ENCODE measurements around the gene VPS35L. TPM values are rescaled to one million over a fixed set of nuclear protein-coding genes. Genes with fewer than 3 reads are reported as not detected.

The VPS35L gene, protein sequence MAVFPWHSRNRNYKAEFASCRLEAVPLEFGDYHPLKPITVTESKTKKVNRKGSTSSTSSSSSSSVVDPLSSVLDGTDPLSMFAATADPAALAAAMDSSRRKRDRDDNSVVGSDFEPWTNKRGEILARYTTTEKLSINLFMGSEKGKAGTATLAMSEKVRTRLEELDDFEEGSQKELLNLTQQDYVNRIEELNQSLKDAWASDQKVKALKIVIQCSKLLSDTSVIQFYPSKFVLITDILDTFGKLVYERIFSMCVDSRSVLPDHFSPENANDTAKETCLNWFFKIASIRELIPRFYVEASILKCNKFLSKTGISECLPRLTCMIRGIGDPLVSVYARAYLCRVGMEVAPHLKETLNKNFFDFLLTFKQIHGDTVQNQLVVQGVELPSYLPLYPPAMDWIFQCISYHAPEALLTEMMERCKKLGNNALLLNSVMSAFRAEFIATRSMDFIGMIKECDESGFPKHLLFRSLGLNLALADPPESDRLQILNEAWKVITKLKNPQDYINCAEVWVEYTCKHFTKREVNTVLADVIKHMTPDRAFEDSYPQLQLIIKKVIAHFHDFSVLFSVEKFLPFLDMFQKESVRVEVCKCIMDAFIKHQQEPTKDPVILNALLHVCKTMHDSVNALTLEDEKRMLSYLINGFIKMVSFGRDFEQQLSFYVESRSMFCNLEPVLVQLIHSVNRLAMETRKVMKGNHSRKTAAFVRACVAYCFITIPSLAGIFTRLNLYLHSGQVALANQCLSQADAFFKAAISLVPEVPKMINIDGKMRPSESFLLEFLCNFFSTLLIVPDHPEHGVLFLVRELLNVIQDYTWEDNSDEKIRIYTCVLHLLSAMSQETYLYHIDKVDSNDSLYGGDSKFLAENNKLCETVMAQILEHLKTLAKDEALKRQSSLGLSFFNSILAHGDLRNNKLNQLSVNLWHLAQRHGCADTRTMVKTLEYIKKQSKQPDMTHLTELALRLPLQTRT
- total RNA-seq: 44.9 and 48.2 TPM in 2 replicates

DNA sequence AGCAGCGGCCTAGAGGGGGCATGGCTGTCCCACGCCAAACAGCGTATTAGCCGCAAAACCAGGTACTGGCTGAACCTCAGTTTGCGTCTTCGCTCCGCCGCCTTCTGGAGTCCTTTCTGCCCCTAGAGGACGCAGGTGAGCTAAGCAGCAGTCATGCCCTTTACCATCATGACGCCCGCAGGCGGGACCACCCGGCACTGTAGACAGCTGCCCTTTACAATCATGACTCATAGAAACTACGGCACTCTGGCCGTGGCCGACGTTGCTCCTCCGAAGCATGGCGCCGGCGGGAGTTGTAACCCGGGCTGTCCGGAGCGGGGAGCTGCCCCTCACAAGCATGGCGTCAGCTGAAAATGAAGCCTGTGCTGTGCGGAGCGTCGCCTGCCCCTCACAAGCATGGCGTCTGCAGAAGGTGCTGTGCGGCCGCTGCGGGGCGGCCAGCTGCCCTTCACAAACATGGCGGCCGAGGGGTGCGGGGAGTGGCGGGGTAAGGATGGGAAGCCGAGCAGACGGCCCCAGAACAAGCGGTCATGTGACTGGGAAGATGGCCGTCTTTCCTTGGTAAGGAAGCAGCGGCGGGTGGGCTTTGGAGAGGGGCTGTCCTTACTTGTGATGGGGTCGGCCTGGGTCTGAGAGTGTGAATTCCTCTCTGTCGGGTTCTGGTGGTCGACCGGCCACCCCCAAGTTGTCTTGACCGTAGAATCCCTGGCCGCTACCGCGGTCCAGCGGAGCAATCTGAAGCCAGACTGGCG is at the start of gene VPS35L:
Gene VPS35L, plus strand, starts transcription at position 518 of the 752 bp plus-strand sequence. Its CDS starts 27 bp downstream, at position 545.

DNA sequence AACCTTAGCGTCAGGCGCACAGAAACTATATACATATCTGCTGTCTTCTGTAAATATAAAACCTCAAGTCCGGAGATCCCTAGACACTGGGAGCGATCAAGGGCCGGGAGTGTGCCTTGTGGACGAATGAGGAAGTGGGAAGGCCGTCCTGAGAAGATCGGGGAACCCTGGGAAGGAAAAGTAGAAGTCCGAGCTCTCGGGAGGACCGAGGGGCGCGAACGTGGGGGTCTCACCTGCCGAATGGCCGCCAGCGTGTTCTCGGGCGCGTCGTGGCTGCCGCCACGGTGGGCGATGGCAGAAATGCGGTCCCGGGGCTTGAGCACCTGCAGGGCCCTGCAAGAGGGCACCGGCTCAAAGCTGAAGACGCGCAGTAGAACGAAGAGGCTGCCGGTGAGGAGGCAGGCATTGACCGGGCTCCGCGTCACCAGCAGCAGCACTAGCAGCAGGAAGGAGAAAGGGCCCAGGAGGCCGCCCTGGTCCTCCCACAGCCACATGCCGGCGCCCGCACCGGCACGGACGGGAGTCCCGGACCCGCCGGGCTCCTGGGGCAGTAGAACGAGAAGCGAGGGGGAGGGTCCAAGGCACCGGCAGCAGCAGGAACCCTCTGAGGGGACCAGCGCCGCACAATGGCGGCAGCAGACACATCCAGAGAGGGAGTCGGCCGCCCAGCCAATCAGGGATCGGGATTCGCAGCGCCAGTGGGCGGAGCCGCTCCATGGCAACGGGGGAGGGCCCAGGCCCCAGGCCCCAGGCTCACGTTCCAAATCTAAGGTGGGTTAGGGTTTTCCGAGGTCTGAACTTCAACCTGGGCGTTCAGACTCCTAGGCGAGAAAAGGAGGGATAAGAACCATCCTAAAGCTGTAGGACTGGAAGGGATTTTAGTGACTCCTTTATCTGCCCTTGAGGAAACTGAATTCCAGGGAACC is 33.8 kb upstream of the VPS35L start, which contains the start of gene GDE1:
Gene GDE1, minus strand, starts transcription at position 628 of the 926 bp plus-strand sequence. Its CDS starts 134 bp downstream, at position 494.

DNA sequence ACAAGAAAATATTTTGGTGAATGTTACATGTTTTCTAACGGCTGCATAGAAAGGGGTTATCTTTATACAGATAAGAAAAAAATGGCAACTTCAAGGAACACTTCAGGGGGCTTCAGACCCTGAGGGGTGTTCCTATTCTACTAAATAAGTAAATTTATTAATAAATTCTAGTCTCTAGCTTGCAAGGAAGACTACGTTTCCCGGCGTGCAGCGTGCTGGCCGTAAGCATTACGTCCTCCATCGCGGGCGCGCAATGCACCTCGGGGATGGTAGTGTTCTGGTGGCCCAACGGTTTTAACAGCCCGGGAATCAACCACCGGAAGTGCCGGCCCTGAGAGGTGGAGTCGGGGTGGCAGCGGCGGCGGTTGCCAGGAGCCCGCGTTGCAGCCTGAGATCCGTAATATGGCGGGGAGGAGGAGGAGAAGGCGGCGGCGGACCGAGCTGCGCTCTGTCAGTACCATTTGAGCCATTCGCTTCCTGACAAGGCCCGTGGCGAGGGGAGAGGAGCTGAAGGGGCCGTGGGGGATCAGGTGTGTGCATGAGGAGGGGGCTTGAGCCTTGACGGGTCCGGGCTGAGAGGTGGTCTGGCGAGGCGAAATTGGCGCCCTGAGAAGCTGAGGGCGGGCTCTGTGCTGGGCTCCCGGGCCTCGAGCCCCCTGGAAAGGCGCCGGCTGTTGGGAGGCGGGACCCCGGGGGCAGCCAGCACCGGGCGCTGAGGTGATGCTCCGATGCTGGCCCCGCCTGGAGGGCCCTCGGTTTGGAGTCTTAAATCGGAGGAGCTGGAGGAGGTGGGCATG is 31.7 kb upstream of the VPS35L start, which contains the start of gene CCP110:
Gene CCP110, plus strand, starts transcription at position 384 of the 797 bp plus-strand sequence. CDS start 3,940 bp downstream, outside the sequence.

DNA sequence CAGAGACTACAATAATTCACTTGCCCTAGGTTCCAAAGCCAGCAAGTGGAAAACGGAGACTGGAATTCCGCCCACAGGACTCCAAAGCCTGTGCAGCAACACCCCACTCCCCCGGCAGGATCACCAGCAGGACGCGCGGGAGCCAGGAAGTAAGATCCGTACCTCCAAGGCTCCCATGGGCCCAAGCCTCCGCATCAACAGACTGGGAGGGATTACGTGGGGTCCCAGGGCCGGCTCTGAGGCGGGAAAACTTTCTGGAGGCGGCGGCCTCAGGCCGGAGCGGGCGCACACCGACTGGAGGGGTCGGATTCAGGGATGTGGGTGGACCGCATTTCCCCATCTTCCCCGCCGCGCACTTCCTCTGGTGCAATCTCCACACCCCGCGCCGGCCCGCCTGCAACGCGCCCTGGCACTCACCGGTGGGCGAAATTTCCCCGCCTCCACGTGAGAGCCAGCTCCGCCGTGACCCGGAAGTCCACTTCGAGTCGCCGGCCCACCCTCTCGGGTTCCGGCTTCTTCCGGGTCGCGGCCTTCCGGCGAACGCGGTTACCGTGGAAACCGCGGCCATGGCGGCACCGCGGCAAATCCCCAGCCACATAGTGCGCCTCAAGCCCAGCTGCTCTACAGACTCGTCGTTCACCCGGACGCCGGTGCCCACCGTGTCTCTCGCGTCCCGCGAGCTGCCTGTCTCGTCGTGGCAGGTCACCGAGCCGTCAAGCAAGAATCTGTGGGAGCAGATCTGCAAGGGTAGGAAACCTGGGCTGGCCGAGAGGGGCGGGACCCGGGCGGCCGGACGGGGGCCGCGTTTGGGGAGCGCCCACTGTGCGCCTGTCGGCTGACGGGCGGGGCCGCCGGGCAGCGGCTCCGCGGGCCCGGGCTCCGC is 162.5 kb downstream of the VPS35L start, which contains the start of the genes IQCK and KNOP1:
Gene IQCK, plus strand, starts transcription at position 531 of the 883 bp plus-strand sequence. Its CDS starts 36 bp downstream, at position 567.
Gene KNOP1, minus strand, starts transcription at position 487 of the 883 bp plus-strand sequence. CDS start 3,192 bp downstream, outside the sequence.

Other genes starting within 250 kb of the VPS35L start
- gene TMC5, start 137.8 kb upstream of the VPS35L start, total RNA-seq: not detected in 2 replicates
- 52.7 and 61.5 TPM in 2 replicates for gene GDE1, start 33.6 kb upstream of the VPS35L start, total RNA-seq
- gene CCP110, start 31.8 kb upstream of the VPS35L start, total RNA-seq: 13.4 and 13.5 TPM in 2 replicates
- gene KNOP1, start 162.5 kb downstream of the VPS35L start, total RNA-seq: 6.5 and 10.4 TPM in 2 replicates
- gene IQCK, start 162.6 kb downstream of the VPS35L start, total RNA-seq: 4.6 and 4.8 TPM in 2 replicates

All from smooth muscle cell of the pulmonary artery (primary cell).